GM23248 (cell line): ENCODE measurements around the gene TBKBP1.

Experiments used
- EZH2 ChIP-seq: fragments of 200-600 bp; sonication (generic); IDR thresholded peaks from 2 replicates; pipeline ENCODE4 v1.6.1; 2018; ENCODE audit warnings: antibody characterized with exemption, mild to moderate bottlenecking; ENCODE audit not compliant: insufficient read depth, poor library complexity, severe bottlenecking
- EZH2phosphoT487 ChIP-seq: fragments of 200-600 bp; sonication (generic); IDR thresholded peaks from 2 replicates; pipeline ENCODE4 v1.6.1; 2018; ENCODE audit warnings: antibody characterized with exemption, moderate library complexity, mild to moderate bottlenecking, low read depth; ENCODE audit not compliant: insufficient read depth

DNA sequence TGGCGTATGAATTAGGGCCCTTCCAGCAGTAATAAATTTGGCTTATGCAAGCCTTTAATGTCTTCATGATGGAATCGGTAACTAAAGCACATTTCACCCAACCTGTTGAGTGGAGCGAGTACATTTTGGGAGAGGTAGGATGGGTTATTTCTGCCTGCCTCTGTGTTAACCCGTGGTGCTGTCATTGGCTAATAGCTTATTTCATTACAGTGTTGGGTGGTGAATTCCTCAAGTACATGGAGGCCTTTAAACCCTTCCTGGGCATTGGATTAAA lies 17.8 kb upstream of the TBKBP1 start:
- TF ChIP-seq EZH2 (no peak), EZH2phosphoT487 (no peak)
